ENCODE results near the gene RBM18.

Gene RBM18

GRCh38 chr9:122258886-122259415 is 5.7 kb downstream of the RBM18 start:
- DNase-seq: no peak

- no peak for DNase-seq
Observed at GRCh38 chr9:122256206-122256605, 8.4 kb downstream of the RBM18 start.

- DNase-seq: no peak
Observed at GRCh38 chr9:122254761-122255160, 9.9 kb downstream of the RBM18 start.

- DNase-seq: no peak
Observed at GRCh38 chr9:122252796-122253195, 11.8 kb downstream of the RBM18 start.

- no peak for DNase-seq
Observed at GRCh38 chr9:122251351-122251750, 13.3 kb downstream of the RBM18 start.

GRCh38 chr9:122248448-122248865 is 16.2 kb downstream of the RBM18 start:
- DNase-seq: no peak

GRCh38 chr9:122246666-122247065 is 18.0 kb downstream of the RBM18 start:
- DNase-seq: no peak

- DNase-seq: no peak
Observed at GRCh38 chr9:122244349-122244748, 20.3 kb downstream of the RBM18 start.

- DNase-seq: no peak
Observed at GRCh38 chr9:122239722-122240121, 24.9 kb downstream of the RBM18 start.

GRCh38 chr9:122236681-122237080 is 28.0 kb downstream of the RBM18 start:
- DNase-seq: no peak

- no peak for DNase-seq
Observed at GRCh38 chr9:122234022-122234748, 30.5 kb downstream of the RBM18 start.

GRCh38 chr9:122232796-122233306 is 31.8 kb downstream of the RBM18 start:
- no peak for DNase-seq

GRCh38 chr9:122229485-122229837 is 35.2 kb downstream of the RBM18 start:
- no peak for DNase-seq

GRCh38 chr9:122228568-122229484 is 35.8 kb downstream of the RBM18 start, which contains the start of gene LHX6:
LHX6 (minus strand) TSS chr9:122228957; CDS start chr9:122228740, 217 bp downstream.
- no peak for DNase-seq

GRCh38 chr9:122228191-122228567 is 36.5 kb downstream of the RBM18 start:
- no peak for DNase-seq

GRCh38 chr9:122227575-122227900 is 37.1 kb downstream of the RBM18 start:
- DNase-seq: no peak

- DNase-seq: no peak
Observed at GRCh38 chr9:122226758-122227574, 37.7 kb downstream of the RBM18 start.

GRCh38 chr9:122226142-122226757 is 38.4 kb downstream of the RBM18 start:
- no peak for DNase-seq

- no peak for DNase-seq
Observed at GRCh38 chr9:122225312-122226141, 39.1 kb downstream of the RBM18 start.

GRCh38 chr9:122223435-122223834 is 41.2 kb downstream of the RBM18 start:
- DNase-seq: no peak

- DNase-seq: no peak
Observed at GRCh38 chr9:122222791-122223190, 41.8 kb downstream of the RBM18 start.
